ENCODE measurements around the gene ATP12A.

Gene ATP12A

GRCh38 chr13:24684600-24684998, 4.4 kb downstream of the ATP12A start:
- Histone ChIP-seq H3K4me3 (ENCODE audit: low read length) (no peak overlapping the region), H3K4me1 (ENCODE audit: insufficient read depth, low read length) (peaks cover 19% of the 10 kb centered on the region), H3K27me3 (ENCODE audit: insufficient read depth, low read length) (peaks cover 22% of the 10 kb centered on the region), H3K36me3 (ENCODE audit: insufficient read depth, low read length) (no peaks in the 10 kb centered on the region), H3K9me3 (ENCODE audit: low read length) (no peaks in the 10 kb centered on the region), H2AFZ (ENCODE audit: low read depth, low read length) (peak overlapping the region; percentile 32)

GRCh38 chr13:24685314-24685713, 5.1 kb downstream of the ATP12A start:
- Histone ChIP-seq H2AFZ (ENCODE audit: low read depth, low read length) (peak overlapping the region; percentile 32), H3K4me1 (ENCODE audit: insufficient read depth, low read length) (peaks cover 15% of the 10 kb centered on the region), H3K36me3 (ENCODE audit: insufficient read depth, low read length) (no peaks in the 10 kb centered on the region), H3K9me3 (ENCODE audit: low read length) (no peaks in the 10 kb centered on the region), H3K4me3 (ENCODE audit: low read length) (no peak overlapping the region), H3K27me3 (ENCODE audit: insufficient read depth, low read length) (peaks cover 16% of the 10 kb centered on the region)

GRCh38 chr13:24687611-24688010, 7.4 kb downstream of the ATP12A start:
- Histone ChIP-seq H3K4me1 (ENCODE audit: insufficient read depth, low read length) (peaks cover 12% of the 10 kb centered on the region), H2AFZ (ENCODE audit: low read depth, low read length) (no peak overlapping the region), H3K4me3 (ENCODE audit: low read length) (no peak overlapping the region), H3K27me3 (ENCODE audit: insufficient read depth, low read length) (no peaks in the 10 kb centered on the region), H3K9me3 (ENCODE audit: low read length) (no peaks in the 10 kb centered on the region), H3K36me3 (ENCODE audit: insufficient read depth, low read length) (no peaks in the 10 kb centered on the region)

- no peaks in the 10 kb centered on the region for H3K9me3 ChIP-seq (ENCODE audit: low read length)
- no peaks in the 10 kb centered on the region for H3K36me3 ChIP-seq (ENCODE audit: insufficient read depth, low read length)
- peaks cover 12% of the 10 kb centered on the region for H3K4me1 ChIP-seq (ENCODE audit: insufficient read depth, low read length)
- H3K4me3 ChIP-seq (ENCODE audit: low read length), result no peak overlapping the region
- H3K27me3 ChIP-seq (ENCODE audit: insufficient read depth, low read length), result no peaks in the 10 kb centered on the region
- no peak overlapping the region for H2AFZ ChIP-seq (ENCODE audit: low read depth, low read length)
Observed at GRCh38 chr13:24688111-24688510, 7.9 kb downstream of the ATP12A start.

GRCh38 chr13:24688950-24689349, 8.7 kb downstream of the ATP12A start:
- Histone ChIP-seq H3K4me1 (ENCODE audit: insufficient read depth, low read length) (peaks cover 12% of the 10 kb centered on the region), H3K4me3 (ENCODE audit: low read length) (no peak overlapping the region), H2AFZ (ENCODE audit: low read depth, low read length) (no peak overlapping the region), H3K9me3 (ENCODE audit: low read length) (no peaks in the 10 kb centered on the region), H3K27me3 (ENCODE audit: insufficient read depth, low read length) (no peaks in the 10 kb centered on the region), H3K36me3 (ENCODE audit: insufficient read depth, low read length) (no peaks in the 10 kb centered on the region)

DNA sequence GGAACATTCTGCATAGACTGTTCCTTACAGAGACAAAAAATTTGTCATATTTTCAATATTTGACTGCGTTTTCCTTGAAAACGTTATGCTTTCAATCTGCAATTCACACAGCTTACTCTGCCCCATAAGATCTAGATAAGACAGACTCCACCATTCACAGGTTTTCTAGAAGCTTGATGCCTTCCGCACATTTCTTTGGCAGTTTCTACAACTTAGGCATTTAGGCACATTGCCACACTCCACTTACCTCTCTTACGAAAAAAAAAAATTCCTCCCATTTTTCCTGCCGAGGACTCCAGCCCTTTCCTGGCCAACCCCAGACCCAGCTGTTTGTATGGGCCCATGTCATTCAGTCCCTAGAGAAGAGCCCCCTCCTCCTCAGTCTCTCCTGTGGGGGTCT, 11.2 kb downstream of the ATP12A start:
- no peaks in the 10 kb centered on the region for H3K9me3 ChIP-seq (ENCODE audit: low read length)
- no peaks in the 10 kb centered on the region for H3K4me1 ChIP-seq (ENCODE audit: insufficient read depth, low read length)
- H2AFZ ChIP-seq (ENCODE audit: low read depth, low read length), result no peak overlapping the region
- no peaks in the 10 kb centered on the region for H3K36me3 ChIP-seq (ENCODE audit: insufficient read depth, low read length)
- H3K27me3 ChIP-seq (ENCODE audit: insufficient read depth, low read length), result no peaks in the 10 kb centered on the region
- H3K4me3 ChIP-seq (ENCODE audit: low read length), result no peak overlapping the region

- H3K9me3 ChIP-seq (ENCODE audit: low read length), result no peaks in the 10 kb centered on the region
- H3K4me3 ChIP-seq (ENCODE audit: low read length), result no peak overlapping the region
- H2AFZ ChIP-seq (ENCODE audit: low read depth, low read length), result no peak overlapping the region
- H3K36me3 ChIP-seq (ENCODE audit: insufficient read depth, low read length), result no peaks in the 10 kb centered on the region
- H3K4me1 ChIP-seq (ENCODE audit: insufficient read depth, low read length), result no peaks in the 10 kb centered on the region
- H3K27me3 ChIP-seq (ENCODE audit: insufficient read depth, low read length), result no peaks in the 10 kb centered on the region
Observed at GRCh38 chr13:24692561-24692960, 12.4 kb downstream of the ATP12A start.

- Histone ChIP-seq H3K4me1 (ENCODE audit: insufficient read depth, low read length) (no peaks in the 10 kb centered on the region), H3K36me3 (ENCODE audit: insufficient read depth, low read length) (no peaks in the 10 kb centered on the region), H2AFZ (ENCODE audit: low read depth, low read length) (no peak overlapping the region), H3K4me3 (ENCODE audit: low read length) (no peak overlapping the region), H3K27me3 (ENCODE audit: insufficient read depth, low read length) (no peaks in the 10 kb centered on the region), H3K9me3 (ENCODE audit: low read length) (no peaks in the 10 kb centered on the region)
Observed at GRCh38 chr13:24693862-24694471, 13.8 kb downstream of the ATP12A start.

DNA sequence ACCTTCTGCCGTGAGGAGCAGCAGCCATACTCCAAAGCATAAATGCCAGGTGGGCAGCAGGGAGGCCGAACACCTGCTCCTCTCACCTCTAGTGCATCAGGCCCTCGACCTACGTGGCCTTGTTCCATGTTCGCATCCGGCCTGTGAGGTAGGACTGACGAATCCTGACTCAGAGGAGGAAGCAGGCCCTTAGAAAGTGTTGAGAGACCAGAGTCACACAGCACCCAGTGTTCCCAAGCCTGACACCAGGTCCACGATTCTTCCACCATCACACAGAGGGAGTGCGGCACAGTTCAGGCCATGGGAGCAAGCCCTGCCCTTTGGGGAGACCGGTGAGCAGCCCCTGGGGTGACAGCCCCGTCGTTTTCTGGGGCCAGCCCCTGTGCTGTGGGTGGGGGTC, 14.7 kb downstream of the ATP12A start:
- Histone ChIP-seq H3K4me1 (ENCODE audit: insufficient read depth, low read length) (no peaks in the 10 kb centered on the region), H3K4me3 (ENCODE audit: low read length) (no peak overlapping the region), H3K9me3 (ENCODE audit: low read length) (no peaks in the 10 kb centered on the region), H3K36me3 (ENCODE audit: insufficient read depth, low read length) (no peaks in the 10 kb centered on the region), H3K27me3 (ENCODE audit: insufficient read depth, low read length) (no peaks in the 10 kb centered on the region), H2AFZ (ENCODE audit: low read depth, low read length) (no peak overlapping the region)

- Histone ChIP-seq H3K27me3 (ENCODE audit: insufficient read depth, low read length) (no peaks in the 10 kb centered on the region), H3K4me3 (ENCODE audit: low read length) (no peak overlapping the region), H3K36me3 (ENCODE audit: insufficient read depth, low read length) (no peaks in the 10 kb centered on the region), H3K9me3 (ENCODE audit: low read length) (no peaks in the 10 kb centered on the region), H3K4me1 (ENCODE audit: insufficient read depth, low read length) (no peaks in the 10 kb centered on the region), H2AFZ (ENCODE audit: low read depth, low read length) (no peak overlapping the region)
Observed at GRCh38 chr13:24698686-24699085, 18.5 kb downstream of the ATP12A start.

DNA sequence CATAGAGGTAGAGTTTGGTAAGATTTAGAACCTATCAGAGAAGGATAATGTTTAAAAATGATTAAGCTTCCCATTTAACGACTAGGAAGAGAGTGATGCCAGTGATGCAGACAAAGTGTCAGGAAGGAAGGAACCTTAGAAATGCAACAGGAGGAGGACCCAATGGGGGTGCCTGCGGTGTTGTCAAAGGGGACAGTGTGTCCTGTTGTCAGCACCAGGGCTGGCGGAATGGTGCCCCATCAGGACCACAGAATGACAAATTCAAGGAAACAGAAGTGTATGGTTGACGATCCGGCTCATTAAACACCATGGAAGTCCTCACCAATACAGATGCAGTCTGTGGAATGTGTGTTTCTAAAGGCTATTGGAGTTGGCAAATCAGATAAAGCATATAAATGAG, 19.3 kb downstream of the ATP12A start:
- Histone ChIP-seq H3K4me1 (ENCODE audit: insufficient read depth, low read length) (no peaks in the 10 kb centered on the region), H3K4me3 (ENCODE audit: low read length) (no peak overlapping the region), H3K27me3 (ENCODE audit: insufficient read depth, low read length) (no peaks in the 10 kb centered on the region), H2AFZ (ENCODE audit: low read depth, low read length) (no peak overlapping the region), H3K36me3 (ENCODE audit: insufficient read depth, low read length) (no peaks in the 10 kb centered on the region), H3K9me3 (ENCODE audit: low read length) (no peaks in the 10 kb centered on the region)

GRCh38 chr13:24700539-24700938, 20.3 kb downstream of the ATP12A start:
- no peak overlapping the region for H2AFZ ChIP-seq (ENCODE audit: low read depth, low read length)
- H3K9me3 ChIP-seq (ENCODE audit: low read length), result no peaks in the 10 kb centered on the region
- no peak overlapping the region for H3K4me3 ChIP-seq (ENCODE audit: low read length)

DNA sequence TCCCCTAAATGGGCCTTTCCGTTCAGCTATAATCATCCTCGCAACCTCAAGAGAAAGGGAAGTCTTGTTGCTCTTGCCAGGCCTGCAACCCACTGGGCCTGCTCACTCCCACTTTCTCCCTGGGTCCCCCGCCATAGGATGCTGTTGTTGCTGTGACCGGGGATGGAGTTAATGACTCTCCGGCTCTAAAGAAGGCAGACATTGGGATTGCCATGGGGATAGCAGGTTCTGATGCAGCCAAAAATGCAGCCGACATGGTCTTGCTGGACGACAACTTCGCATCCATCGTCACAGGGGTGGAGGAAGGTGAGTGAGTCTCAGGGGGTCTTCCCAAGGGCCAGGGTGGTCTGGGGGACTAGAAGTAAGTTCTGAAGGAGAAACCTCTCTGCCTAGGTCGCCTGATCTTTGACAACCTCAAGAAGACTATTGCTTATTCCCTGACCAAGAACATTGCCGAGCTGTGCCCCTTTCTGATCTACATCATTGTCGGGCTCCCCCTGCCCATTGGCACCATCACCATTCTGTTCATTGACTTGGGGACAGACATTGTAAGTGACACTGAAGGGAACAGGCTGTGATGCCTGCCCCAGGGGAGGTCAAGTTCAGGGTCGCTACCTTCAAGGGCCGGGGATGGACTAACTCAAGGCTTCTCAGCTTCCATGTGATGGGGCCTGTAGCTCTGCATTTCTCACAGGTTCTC, 26.8 kb downstream of the ATP12A start:
- Histone ChIP-seq H3K4me1 (ENCODE audit: insufficient read depth, low read length) (no peaks in the 10 kb centered on the region), H3K4me3 (ENCODE audit: low read length) (no peak overlapping the region), H2AFZ (ENCODE audit: low read depth, low read length) (no peak overlapping the region), H3K36me3 (ENCODE audit: insufficient read depth, low read length) (no peaks in the 10 kb centered on the region), H3K9me3 (ENCODE audit: low read length) (no peaks in the 10 kb centered on the region), H3K27me3 (ENCODE audit: insufficient read depth, low read length) (no peaks in the 10 kb centered on the region)

More at GRCh38 chr13:24700539-24700938, 20.3 kb downstream of the ATP12A start:
- Histone ChIP-seq H3K36me3 (ENCODE audit: insufficient read depth, low read length) (no peaks in the 10 kb centered on the region), H3K4me1 (ENCODE audit: insufficient read depth, low read length) (no peaks in the 10 kb centered on the region), H3K27me3 (ENCODE audit: insufficient read depth, low read length) (no peaks in the 10 kb centered on the region)

All from neuron (in vitro differentiated cells).